NB4 (cell line): ENCODE measurements around the gene CUL3.

Source experiments
- TF ChIP-seq, protein P1 (sequence below): IDR thresholded peaks from one replicate; pipeline ENCODE4 v1.5.1; 2012; ENCODE audit warnings: low read depth, low read length
- TF ChIP-seq, protein P2 (sequence below): IDR thresholded peaks from 2 replicates; pipeline ENCODE4 v1.6.1; 2011; ENCODE audit warnings: low read depth, low read length

- TF ChIP-seq, protein P1, sequence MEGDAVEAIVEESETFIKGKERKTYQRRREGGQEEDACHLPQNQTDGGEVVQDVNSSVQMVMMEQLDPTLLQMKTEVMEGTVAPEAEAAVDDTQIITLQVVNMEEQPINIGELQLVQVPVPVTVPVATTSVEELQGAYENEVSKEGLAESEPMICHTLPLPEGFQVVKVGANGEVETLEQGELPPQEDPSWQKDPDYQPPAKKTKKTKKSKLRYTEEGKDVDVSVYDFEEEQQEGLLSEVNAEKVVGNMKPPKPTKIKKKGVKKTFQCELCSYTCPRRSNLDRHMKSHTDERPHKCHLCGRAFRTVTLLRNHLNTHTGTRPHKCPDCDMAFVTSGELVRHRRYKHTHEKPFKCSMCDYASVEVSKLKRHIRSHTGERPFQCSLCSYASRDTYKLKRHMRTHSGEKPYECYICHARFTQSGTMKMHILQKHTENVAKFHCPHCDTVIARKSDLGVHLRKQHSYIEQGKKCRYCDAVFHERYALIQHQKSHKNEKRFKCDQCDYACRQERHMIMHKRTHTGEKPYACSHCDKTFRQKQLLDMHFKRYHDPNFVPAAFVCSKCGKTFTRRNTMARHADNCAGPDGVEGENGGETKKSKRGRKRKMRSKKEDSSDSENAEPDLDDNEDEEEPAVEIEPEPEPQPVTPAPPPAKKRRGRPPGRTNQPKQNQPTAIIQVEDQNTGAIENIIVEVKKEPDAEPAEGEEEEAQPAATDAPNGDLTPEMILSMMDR: no peak
- TF ChIP-seq, protein P2, sequence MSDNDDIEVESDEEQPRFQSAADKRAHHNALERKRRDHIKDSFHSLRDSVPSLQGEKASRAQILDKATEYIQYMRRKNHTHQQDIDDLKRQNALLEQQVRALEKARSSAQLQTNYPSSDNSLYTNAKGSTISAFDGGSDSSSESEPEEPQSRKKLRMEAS: no peak
Observed at GRCh38 chr2:224577541-224577940, 7.6 kb downstream of the CUL3 start.
